HG03457 (cell line): ENCODE results near the gene MRPS6.

ENCODE experiments used
- ATAC-seq: cut with Tn5 transposase; IDR thresholded peaks from one replicate; pipeline ENCODE4 v1.9.1; 2021; ENCODE audit warnings: moderate number of reproducible peaks; ENCODE audit not compliant: unreplicated experiment

Gene MRPS6

DNA sequence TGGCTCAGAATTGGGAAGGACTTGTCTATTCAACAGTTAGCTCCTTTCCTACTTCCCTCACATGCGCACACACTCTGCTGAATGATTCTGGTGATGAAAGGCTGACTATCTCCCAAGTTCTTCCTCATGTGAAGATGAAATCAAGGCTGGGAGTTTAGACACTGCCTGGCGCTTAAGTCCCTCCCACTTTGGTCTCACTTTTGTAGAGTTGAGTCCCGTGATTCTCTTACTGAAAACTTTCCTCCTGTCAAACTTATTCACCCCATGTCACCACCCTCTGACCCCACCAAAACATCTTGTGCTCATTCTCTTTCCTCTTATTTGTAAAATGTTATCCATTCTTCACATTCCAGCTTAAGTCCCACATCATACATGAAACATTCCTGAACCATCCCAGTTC, 8.4 kb upstream of the MRPS6 start:
- ATAC-seq: no peak

DNA sequence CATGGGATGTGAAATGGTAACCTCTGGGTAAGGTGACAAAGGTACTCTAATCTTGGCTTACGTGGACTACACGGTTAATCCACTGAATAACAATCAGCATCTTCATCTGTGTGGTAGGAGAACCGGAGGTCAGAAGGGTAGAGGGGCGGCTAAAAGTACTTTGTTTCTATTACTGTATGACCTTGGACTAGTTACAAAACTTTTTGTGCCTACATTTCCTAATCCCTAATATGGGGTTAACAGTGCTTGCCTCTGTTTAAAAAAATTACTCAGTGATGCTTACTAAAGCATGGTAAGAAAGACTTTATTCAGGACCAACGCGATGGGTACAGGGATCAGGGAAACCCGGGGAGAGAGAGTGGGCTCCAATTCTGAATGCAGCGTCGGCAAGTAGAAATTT, 1.7 kb upstream of the MRPS6 start:
- no peak for ATAC-seq

DNA sequence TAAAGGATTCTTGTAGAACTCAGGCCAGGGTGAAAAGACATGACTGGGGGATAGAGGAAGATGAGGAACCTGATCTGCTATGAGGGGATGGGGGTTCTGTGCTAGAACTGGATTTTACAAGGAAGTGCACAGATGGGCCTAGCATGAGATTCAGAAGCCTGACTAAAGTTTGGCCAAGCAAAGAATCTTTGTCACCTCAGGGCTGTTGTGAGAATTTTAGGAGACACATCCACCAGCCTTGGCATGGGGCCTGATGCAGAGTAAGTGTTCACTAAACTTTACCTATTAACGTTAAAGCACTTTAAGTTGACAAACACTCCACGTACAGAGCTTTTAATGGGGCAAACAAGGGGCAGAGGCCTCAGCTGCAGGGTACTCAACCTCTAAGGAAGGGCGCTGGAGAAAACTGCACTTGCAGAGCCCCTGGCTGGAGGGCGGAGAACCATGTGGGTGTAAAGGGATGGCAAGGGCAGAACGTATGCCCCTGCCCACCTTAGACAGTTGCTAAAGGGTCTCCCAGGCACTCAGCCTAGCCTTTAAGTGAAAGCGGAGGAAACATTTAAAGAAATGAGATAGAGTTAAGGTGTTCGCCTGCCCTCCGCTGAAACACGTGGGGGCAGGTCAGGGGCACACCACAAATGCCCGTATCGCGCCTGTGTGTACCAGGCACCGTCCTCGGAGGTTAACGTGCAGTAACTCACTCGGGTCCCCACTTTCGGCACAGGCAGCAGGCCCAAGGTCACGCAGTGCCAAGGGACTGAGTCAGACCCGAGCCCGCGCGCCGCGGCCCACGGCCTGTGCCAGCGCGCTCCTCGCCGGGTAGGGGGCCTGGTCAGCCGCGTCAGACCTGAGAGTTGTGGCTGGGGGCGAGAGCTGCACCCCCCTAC, 990 bp upstream of the MRPS6 start:
- ATAC-seq: peak; percentile 4

DNA sequence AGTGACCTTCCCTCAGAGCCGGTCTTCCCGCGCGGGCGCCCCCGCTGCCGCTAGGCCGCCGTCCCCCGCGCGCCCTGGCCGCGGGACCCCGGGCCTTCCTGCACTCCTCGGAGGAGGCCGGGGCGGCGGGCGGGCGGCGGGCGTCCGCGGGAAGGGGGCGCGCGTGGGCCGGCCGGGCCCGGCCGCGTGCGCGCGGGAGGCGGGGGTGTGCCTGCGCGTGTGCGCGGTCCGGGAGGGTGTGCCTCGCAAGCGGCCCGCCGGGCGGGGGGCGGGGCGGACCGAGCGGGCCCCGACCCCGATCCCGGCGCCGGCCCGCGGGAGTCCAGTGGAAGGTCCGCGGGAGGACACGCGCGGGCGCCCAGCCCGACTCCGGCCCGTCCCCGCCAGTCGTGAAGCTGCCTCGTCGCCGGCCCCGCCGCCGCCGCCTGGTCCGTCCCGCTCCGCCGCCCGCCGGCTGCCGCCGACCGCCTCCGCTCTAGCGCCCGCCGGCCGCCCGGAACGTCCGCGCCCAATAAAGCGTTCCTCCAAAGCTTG, 438 bp downstream of the MRPS6 start:
- ATAC-seq: peak; percentile 26

DNA sequence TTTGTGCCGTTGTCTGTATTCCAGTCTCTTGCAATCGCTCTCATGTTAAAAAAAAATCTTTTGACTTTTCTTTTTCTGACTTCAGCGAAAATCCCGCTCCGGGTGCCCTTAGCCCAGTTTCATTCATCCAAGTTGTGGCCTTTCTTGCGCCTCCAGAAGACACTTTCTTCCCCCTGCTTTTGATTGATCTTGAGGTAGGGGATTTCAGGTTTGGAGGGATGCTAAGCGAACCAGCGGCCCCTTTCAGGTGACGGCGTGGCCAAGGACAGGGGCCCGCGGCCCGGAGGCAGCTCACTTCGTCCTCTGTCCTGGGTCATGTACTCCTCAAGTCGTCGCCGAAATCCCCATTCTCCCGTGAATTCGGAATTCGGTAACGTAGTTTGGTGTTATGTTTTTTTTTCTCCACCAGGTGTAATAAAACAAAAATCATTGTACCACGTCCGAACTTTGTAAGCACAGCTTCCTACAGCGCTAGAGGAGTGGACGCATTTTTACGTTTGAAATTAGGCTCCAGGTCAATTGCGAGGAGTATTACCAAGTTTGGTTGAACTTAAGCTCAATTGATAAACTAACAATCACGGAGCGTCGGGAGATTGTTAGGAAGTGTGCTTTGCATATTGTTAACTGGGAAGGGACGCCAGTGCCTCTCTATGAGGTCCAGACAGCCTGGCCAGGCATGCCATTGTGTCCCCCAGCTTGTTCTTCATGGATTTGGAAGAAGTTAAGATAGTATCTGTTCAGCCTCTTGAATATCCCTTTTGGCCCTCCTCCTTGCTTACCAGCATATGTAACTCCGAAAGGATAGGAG, 1.1 kb downstream of the MRPS6 start:
- no peak for ATAC-seq

DNA sequence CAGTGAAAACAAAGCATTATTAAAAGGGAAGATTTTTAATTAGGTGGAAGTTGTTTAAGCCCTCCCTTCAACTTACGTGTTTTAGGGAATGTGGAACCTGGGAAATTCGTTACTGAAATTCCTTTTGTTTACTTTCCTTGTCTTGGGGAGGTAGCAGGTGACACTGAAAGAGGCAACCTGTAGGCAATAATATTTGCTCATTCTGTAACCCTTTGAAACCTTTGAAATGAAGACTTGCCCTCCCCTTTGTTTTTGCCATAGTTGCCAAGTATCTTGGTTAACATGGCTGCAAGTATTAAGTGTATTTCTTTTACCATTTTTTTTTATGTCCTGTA, 1.7 kb downstream of the MRPS6 start:
- no peak for ATAC-seq

DNA sequence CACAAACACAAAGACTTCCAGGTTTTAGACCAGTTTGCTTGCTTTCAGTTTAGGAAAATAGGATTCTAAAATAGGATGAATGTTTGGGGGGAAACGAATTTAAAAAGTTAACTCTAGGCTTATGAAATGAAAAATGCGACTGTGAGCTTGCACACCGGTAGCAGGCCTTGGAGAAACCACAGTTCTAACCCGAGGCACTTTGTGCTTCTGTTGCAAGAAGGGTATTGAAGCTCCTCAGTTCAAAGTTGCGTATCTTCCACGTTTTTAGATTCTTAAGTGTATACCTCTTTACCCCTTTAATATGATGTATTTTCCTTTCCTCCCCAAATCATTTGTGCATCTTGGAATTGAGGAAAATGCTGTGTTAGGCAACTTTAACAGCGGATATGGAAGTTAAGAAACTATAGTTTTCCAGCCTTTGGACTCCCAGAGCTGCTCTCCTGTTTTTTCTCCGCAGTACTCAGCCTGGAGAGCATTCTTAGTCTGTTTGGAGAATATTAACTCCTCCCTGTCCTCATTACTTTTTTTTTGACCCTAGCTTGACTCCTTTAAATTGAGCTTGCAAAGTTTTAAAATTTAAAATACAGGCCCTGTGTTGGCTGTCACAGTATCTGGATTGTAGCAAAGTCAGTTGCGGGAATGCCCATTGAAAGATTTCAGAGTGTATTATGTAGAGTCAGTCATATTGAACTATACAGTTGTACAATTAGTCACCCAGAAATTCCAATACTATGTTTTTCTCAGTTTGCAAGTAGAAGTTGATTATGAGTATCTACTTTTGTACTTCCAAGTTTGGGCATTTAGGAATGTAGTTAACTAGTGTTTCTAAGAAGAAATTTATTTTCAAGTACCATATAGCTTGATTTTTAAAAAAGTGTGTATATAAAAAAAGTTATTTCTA, 2.6 kb downstream of the MRPS6 start:
- ATAC-seq: no peak

DNA sequence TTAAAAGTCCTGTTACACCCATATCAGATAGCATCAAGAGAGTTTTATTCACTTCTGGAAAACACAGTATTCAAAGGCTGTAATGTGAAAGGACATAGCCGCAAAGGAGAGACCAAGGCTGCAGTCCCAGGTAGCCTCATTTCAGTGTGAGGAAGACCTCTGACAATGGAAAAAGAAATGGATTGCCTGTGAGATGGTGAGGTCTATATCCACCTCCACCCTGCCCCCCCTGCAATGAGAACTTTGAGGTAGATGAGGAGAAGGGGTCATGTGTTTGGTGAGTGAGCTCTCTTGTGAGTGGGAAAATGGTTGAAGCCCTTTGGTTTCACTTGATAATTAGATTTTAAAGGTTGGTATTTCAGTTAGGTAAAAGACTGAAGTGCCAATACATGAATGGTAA, 3.5 kb downstream of the MRPS6 start:
- ATAC-seq: no peak

DNA sequence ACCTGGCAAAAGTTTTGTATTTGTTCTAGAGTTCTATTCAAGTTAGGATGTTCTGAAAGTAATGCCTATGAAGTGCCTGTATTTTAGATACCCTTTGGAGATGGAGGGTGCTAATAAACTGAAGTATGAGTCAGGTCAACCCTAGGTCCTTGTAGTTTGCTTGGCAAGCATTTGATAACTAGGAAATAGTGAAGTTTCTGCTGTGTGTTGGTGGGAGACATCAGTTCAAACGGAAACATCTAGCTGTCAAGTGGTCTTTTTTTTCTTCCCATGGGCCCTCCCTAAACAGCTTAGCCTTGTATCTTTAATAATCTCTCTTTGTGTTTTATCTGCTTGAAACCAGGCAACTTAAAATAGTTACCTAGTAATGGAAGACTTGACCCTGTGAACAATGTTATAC, 4.5 kb downstream of the MRPS6 start:
- no peak for ATAC-seq

DNA sequence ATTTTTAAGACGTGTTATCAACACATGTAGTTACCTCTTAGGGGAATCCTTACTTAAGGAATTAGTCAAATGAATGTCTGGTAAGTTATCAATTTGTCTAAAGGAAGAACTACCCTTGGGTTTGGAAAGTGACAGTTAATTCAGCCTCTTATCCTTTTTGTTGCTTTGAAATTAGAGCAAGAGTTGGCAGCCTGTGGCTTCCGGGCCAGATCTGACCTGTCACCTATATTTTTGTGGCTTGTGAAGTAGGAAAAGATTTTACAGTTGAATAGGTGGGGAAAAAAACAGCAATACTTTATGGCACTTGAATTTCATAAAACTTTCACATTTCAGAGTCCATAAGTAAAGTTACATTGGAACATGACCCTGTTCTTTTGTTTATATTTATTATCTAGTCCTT, 5.5 kb downstream of the MRPS6 start:
- ATAC-seq: no peak

DNA sequence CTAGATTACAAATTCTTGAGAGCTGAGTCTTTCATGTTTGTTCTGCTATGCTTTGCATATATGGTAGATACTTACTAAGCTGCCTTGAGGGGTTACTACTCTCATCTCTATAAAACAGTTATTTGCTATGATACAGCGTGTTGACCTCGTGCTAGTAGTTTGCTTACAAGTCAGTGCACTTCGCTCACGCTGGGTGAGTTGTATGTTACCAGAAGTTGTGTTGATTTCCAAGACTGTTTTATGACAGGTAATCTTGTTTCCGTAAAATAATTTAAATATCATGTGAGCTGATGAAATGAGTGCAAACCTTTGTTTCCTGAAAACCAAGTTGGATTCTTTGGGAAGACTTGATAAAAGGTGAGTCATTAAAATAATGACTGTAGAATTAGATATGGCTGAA, 7.3 kb downstream of the MRPS6 start:
- ATAC-seq: no peak

DNA sequence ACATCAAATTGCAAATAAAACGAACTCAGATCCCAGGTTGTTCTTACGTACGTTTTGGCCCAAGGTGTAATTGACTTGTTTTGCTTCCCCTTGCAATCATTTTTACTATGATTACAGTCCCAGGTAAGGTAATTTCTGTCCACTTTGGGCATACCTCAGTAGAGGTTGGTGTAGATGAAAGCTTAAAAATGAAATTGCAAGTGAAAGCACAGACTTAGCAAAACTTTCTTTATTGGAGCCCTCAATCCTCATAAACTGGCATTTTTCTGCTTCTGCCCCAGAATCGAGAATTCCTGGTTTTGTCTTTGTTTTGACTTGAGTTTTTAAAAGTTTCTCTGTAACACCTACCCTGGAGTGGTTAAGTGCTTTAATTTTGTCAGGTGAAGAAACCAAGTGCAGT, 9.4 kb downstream of the MRPS6 start:
- ATAC-seq: no peak

DNA sequence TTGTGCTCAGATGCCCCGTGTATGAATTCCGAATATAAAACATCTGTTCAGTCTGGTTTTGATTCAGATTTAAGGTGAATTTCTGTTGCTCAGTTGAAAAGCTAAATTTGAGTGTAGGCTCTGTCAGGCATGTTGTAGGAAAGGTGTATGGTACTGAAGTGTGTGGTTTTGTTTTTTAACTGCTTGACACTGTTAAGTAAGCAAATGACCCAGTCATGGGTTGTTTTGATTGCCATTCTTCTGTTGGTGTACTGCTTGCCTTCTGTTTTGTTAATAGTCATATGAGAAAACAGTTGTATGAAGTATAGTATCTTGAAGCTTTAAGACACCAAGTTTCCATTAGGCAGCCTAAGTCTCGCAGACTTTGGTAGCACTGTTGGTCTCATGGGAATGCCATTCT, 10.0 kb downstream of the MRPS6 start:
- ATAC-seq: no peak

DNA sequence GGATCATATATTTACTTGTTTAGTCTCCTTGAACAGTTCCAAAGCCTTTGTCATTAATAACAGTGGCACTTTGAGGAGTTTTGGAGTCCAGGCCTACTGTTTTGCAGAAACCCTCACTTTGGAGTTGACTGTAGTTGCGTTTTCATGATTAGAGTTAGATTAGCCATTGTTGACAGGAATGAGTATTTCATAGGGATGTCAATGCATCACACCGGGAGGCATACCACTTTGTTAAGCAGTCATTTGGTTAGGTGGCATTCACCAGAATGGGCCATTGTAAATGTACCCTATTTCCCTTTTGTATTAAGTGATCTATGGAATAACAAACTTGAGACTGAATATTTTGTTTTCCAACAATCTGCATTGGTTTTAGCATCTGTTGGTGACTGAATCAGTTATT, 11.8 kb downstream of the MRPS6 start:
- no peak for ATAC-seq

DNA sequence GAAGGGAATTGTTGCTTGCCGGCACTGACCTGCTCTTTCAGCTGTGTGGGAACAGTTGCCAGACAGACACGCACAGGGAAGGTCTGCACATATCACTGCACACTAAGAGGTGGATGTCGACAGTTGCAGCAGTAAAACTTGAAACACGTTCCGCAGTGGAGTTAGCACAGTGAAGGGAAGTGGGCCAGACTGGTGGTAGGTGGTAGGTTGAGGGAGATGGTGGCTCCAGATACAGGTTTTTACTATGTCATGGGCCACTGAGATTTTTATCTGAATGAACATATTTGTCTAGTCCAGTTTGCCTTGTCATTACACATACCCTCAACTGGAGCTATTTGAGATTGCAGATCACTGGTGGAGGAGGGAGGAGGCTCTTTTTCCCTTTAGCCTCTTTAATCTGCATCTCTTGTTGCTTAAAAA, 13.5 kb downstream of the MRPS6 start:
- no peak for ATAC-seq

DNA sequence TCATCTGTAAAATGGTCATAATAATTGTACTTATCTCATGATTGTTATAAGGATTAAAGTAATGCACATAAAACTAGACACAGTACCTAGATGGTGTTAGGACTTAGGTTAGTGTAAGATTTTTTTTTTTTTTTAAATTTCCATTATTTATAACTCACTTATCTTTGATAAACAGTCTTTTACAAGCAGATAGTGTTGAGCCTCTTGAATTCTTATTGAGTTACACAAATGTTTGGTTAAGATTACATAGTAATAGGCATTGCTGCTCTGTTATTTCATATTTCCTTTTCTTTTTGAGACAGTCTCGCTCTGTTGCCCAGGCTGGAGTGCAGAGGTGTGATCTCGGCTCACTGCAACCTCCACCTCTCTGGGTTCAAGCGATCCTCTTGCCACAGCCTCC, 15.4 kb downstream of the MRPS6 start:
- no peak for ATAC-seq

DNA sequence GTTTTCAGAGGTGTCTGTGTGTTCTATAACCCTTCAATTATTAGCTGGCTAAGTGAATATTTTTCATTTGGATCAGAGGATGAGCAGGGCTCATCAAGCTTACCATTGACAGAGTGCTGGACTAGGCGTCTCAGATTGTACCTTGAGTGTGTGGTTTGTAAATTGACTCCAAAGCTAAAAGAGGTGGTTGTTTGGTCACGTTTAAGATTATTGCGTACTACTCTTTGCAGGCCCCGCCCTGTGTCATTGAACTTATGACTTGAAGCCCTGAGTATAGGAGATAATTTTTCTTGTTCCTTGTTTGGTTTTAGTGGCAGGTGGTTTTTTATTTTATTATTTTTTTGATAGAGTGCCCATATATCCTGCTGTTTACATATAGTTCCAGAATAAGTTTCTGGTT, 17.7 kb downstream of the MRPS6 start:
- ATAC-seq: no peak

DNA sequence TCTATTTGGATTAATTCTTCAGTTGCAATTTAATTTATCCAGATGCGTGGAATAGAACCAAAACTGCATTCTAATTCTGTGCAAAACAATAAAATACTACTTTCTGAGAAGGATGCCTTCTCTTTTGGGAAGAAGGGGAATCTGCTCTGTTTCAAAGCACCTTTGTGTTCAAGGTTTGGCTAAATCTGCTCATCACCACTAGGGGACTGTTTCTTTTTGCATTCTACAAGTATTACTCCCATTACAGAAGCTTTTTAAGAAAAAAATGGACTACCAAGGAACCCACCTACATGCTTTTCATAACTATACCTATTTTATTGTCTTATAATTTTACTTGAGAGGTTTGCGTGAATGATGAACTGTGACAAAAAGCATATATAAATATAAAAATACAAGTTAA, 18.2 kb downstream of the MRPS6 start:
- ATAC-seq: no peak

DNA sequence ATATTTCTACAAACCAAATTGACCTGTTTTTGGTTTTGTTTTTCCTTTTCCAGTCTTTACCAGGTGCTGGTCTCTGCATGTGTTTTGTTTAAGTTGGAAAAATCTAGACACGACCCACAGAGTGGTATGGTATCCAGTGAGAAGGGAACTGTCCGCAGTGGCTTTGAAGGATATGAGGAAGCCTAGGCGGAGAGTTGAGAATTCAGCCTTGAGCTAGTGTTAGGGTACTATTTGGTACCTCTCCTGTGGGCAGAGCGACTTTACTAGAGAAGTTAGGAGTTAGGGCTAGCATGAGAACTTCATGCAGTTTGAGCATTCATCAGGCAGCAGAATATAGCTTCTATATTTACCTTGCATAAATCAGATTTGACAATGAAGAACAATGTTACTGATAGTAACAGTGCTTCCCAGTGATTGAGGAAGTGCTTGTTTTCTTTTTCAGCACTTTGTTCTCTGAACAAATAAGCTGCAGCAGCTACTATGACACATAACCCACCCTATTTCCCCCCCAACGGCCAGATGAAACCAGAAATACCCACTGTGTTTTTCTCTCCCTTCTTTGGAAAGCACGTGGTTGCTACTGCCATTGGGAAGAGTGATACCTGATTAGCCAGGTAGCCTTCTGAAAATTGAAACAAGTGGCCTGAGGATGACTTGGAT, 19.0 kb downstream of the MRPS6 start:
- no peak for ATAC-seq

DNA sequence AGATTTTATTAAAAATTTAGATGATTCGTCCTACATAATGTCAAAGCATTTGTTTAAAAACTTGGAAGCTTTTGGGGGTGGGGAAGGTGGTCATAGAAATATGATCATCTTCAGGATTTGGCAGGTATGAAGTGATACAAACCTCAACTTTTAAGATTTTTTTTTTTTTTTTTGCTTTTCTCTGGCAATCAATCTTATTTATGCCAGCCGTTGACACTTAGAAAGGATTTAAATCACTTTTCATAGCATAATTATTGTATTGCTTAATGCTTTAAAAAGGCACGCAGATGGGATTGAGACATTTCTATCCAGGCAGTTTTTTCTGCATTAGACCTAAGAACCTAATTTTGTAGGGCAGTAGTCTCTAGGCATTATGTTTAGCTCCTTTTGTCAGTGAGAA, 19.7 kb downstream of the MRPS6 start:
- ATAC-seq: no peak

DNA sequence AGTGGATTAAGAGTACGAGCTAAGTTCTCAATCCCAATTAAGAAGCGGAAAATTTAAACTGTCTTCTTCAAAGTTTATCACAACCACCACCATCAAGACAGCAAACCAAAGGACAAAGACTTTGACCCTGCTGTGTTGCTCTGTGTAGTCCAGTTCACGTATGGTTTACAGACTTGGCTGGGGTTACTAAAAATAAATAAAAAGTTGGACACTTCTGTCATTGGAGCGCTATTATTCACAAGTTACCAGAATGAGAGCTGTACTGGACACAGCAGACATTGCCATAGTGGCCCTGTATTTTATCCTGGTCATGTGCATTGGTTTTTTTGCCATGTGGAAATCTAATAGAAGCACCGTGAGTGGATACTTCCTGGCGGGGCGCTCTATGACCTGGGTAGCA, 21.6 kb downstream of the MRPS6 start:
- ATAC-seq: no peak
